NCI-H2227 treated with DMSO at 0.1 percent for 48 hours (cell line): ENCODE results near the gene ANKUB1.
"Not testable (repeated sequence)": the region's sequence is repeated elsewhere in the genome, so short reads cannot be mapped to it uniquely, and the experiment has no call there.

Source experiments
- DNase-seq: peaks from one replicate; lab custom pipeline; 2025; lab: John Stamatoyannopoulos, UW

The ANKUB1 gene, protein sequence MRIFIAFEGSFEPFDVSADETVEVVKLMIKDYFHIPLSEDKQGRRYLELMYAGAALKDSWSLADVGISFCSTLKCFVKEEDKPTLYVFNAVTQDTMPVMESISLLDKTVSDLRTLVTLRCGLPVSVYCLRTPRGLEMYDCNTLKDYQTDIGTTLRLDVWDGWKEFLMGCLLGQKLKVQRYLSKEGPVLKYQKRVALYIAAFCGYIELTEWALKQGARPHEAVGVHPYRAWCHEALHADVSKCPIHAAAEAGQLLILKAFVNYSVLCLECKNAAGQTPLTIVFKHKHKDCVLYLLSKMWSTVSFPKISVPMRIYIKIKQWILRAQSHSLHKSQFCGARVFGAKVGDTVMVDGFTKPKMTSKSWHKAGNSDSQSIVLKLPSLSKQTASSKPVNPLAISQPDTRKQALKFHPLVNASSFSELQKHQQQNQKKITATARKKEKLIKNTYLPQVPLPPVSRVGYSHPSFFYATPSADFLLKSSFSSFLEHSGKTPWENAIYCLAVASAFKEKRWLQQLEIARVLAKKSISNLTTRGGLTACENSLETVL

GRCh38 chr3:149792452-149793270, at the start of gene ANKUB1:
Gene ANKUB1, minus strand, starts transcription at chr3:149792554. Its CDS starts 188 bp downstream, at chr3:149792366.
- no peak for DNase-seq

GRCh38 chr3:149839896-149840295, 47.5 kb upstream of the ANKUB1 start:
- DNase-seq = no peak

DNA sequence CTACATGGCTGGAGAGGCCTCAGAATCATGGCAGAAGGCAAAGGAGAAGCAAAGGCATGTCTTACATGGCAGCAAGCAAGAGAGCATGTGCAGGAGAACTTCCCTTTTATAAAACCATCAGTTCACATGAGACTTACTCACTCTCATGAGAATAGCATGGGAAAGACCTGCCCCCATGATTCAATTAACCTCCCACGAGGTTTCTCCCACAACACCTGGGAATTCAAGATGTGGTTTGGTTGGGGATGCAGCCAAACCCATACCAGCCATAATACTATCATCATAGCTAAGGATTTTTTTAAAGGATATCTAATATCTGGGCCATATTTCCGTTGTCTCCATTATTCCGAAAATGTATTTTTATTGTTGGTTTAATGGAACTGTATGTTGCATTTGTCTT, 47.1 kb upstream of the ANKUB1 start:
- DNase-seq = not testable (repeated sequence)

DNA sequence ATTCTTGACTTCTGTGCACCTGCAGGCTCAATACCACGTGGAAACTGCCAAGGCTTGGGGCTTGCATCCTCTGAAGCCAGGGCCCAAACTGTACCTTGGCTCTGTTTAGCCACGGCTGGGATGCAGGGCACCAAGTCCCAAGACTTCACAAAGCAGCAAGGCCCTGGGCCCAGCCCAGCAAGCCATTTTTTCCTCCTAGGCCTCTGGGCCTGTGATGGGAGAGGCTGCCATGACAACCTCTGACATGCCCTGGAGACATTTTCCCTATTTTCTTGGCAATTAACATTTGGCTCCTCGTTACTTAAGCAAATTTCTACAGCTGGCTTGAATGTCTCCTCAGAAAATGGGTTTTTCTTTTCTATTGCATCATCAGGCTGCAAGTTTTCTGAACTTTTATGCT, 46.1 kb upstream of the ANKUB1 start:
- DNase-seq = not testable (repeated sequence)

DNA sequence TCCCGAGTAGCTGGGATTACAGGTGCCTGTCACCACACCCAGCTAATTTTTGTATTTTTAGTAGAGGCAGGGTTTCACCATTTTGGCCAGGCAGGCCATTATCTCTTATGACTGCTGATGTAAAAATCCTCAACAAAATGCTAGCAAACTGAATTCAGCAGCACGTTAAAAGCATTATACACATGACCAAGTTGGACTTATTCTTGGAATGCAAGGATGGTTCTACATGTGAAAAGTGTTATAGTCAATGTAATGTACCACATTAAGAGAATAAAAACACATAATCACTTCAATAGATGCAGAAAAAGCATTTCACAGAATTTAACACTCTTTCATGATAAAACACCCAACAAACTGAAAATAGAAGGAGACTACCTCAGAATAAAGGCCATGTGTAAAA, 40.9 kb upstream of the ANKUB1 start:
- no peak for DNase-seq

- DNase-seq = no peak
Measured at GRCh38 chr3:149832086-149832485, 39.7 kb upstream of the ANKUB1 start.

- no peak for DNase-seq
Measured at GRCh38 chr3:149831321-149831720, 39.0 kb upstream of the ANKUB1 start.

DNA sequence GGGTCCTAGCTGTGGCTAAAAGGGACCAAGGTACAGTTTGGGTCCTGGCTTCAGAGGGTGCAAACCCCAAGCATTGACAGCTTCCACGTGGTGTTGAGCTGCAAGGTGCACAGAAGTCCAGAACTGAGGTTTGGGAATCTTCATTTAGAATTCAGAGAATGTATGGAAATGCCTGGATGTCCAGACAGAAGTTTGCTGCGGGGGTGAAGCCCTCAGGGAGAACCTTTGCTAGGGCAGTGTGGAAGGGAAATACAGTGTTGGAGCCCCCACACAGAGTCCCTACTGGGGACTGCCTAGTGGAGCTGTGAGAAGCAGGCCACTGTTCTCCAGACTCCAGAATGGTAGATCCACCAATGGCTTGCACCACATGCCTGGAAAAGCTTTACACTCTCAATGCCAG, 38.5 kb upstream of the ANKUB1 start:
- DNase-seq = no peak

DNA sequence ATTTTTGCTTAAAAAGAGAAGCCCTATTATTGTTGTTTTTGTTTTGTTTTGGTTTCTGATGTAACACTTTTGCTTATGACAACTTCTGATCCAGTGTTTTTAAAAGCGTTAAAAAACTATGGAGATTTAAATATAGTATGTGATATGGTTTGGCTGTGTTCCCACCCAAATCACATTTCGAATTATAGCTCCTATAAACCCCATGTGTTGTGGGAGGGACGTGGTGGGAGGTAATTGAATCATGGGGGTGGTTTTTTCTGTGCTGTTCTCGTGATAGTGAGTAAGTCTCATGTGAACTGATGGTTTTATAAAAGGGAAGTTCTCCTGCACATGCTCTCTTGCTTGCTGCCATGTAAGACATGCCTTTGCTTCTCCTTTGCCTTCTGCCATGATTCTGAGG, 37.3 kb upstream of the ANKUB1 start:
- DNase-seq = not testable (repeated sequence)

- DNase-seq = no peak
Measured at GRCh38 chr3:149828390-149828789, 36.0 kb upstream of the ANKUB1 start.

GRCh38 chr3:149826636-149827035, 34.3 kb upstream of the ANKUB1 start:
- DNase-seq = no peak

DNA sequence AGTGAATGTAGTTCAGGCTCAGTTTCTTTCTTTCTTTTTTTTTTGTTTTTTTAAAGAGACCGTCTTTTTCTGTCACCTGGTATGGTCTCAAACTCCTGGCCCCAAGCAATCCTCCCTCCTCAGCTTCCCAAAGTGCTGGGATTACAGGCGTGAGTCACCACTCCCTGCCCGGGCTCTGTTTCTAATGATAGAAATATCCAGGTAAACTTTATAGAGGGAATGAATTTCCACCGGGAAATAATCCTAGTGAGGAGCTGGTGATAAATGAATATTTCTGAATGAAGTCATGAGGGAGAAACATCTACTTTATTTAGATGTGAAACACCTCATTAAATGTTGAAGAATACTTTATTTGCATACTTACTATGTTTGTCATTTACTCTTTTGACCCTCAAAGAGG, 27.8 kb upstream of the ANKUB1 start:
- no peak for DNase-seq

DNA sequence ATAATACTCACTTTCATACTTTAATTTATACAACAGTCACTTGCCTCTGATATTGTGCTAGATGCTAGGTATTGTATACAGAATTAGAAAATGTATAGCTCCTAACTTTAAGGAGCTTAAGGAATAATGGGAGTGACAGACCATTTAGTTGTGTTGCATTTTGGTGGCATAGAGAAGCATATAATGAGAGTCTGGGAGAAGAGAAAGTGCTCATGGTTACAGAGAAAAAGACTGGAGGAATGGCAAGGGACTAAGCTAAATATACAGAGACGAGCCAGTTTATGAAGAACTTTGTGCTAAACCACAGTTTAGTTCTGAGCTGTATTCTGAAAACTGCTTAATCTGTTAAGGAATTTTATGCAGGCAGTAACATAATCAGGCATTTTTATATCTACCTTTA, 27.1 kb upstream of the ANKUB1 start:
- no peak for DNase-seq

GRCh38 chr3:149816986-149817385, 24.6 kb upstream of the ANKUB1 start:
- DNase-seq = no peak

GRCh38 chr3:149816311-149816710, 24.0 kb upstream of the ANKUB1 start:
- DNase-seq = no peak

DNA sequence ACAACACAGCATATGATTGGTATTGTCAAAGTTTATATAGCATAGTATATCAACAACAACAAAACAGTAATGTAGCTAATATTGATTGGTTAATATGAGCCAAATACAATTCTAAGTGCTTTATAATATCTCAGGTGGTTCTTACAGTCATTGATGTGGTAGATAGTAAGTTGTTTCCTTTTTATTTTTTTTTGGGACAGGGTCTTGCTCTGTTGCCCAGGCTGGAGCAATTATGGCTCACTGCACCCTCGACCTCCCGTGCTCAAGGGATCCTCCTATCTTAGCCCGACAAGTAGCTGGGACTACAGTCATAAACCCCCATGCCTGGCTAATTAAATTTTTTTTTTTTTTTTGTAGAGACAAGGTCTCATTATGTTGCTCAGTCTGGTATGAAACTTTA, 23.4 kb upstream of the ANKUB1 start:
- DNase-seq = no peak

DNA sequence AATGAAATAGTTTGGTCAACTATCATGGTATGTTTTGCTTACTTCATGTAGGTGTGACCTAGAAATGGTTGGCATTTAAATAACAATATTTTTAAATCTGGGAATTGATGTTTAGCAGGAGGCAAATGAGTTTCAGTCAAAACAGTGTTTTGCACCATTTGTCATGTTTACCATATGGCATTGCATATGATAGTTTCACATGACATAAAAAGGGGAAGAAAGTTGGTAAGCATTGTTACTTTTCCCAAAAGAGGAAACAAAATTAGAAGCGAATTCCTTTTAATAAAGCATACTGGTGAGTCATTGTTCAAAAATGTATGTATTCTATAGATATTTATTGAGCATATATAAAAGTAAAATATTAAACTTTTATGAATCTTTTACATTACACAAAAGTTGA, 23.0 kb upstream of the ANKUB1 start:
- no peak for DNase-seq

DNA sequence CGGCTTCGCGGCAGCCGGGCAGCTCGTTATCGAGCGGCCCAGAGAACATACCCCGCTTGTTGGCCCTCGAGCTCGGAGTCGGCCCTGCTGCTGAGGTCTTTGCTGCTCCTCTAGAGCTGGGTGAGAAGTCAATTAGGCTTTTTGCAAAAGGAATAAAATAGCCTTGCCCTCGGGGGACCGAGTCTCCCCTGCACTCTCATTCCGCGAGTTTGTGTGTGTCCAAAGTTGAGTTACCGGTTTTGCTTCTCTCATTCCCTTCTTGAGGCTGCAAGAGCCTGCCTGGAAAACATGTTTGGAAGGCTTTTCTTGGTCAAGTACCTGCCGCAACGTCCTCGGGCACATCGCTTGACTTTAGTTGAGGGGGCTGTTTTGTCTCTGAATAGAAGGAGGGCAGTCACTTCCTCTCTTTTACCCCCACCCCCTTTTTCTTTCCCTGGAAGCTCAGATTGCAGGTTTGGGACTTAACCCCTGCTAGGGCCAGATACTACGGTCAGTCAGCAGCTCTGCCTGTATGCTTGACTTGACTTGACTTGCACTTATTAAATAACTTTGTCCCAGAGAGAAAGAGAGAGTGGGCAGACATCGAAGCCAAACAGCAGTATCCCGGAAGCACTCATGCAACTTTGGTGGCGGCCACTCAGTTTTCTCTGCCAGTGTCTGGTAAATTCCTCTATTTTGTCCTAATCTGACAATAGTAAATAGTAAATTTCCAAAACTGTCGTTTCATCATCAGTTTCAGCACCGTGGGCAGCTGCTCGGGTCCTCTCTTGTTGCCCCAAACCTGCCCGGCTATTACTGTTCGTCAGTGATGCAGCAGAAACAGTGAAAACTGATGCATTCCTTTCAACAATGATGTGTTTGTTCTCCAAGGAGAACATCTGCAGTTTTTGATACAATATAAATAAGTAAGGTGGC, 21.3 kb upstream of the ANKUB1 start:
- DNase-seq = no peak

DNA sequence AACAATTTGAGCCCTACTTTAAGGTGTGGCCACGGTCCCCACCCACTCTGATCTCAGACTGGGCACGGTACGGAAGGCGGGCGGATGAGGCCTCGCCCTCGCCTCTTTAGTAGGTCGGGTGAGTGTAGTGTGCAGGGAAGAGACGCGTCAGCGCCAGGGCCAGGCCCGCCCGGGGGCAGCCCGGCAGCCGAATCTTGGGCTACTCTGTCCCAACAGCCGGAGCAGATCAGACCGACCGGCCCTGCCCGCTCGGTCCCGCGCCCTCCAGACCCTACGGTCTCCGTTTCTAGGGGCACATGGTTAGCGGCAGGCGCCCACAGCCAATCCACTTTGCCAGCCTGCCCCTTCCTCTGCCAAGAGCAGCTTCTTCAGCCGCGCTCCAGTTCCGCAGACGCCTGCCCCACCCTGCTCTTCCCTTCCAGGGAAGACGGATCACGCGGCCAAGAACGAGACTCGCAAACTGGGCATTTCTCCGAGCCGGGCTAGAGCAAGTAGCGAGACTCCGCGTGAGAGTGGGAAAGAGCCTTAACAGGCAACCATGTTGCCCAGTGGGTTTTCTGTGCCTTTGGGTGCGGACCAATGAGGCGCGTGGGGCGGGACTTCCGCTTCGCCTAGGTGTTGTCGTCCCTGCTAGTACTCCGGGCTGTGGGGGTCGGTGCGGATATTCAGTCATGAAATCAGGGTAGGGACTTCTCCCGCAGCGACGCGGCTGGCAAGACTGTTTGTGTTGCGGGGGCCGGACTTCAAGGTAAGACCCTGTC, 20.4 kb upstream of the ANKUB1 start, which contains the start of gene RNF13:
Gene RNF13, plus strand, starts transcription at position 610 of the 761 bp plus-strand sequence. CDS start 32,812 bp downstream, outside the sequence.
- peak; percentile 84 for DNase-seq

GRCh38 chr3:149812165-149812605, 19.8 kb upstream of the ANKUB1 start:
- DNase-seq = no peak

GRCh38 chr3:149810846-149811245, 18.5 kb upstream of the ANKUB1 start:
- DNase-seq = no peak
